Parathyroid adenoma (tissue), 2 donors: ENCODE measurements around the gene DNM3.

ENCODE experiments used
- H2AFZ ChIP-seq: fragments of 300-600 bp; sonication (generic); one replicate; pipeline ENCODE4 v1.7.0; 2017; ENCODE audit warnings: antibody characterized with exemption, mild to moderate bottlenecking
- H3K27ac ChIP-seq: fragments of 300-600 bp; sonication (generic); one replicate; pipeline ENCODE4 v1.7.0; 2017
- H3K27me3 ChIP-seq: fragments of 300-600 bp; sonication (generic); one replicate; pipeline ENCODE4 v1.7.0; 2017; ENCODE audit warnings: low read length; ENCODE audit not compliant: control insufficient read depth, insufficient read depth
- H3K36me3 ChIP-seq: fragments of 300-600 bp; sonication (generic); one replicate; pipeline ENCODE4 v1.7.0; 2017; ENCODE audit warnings: low read length; ENCODE audit not compliant: control insufficient read depth, insufficient read depth
- H3K4me1 ChIP-seq: fragments of 300-600 bp; sonication (generic); one replicate; pipeline ENCODE4 v1.7.0; 2017; ENCODE audit warnings: control low read depth
- H3K4me2 ChIP-seq: fragments of 300-600 bp; sonication (generic); one replicate; pipeline ENCODE4 v1.7.0; 2017; ENCODE audit warnings: low read length
- H3K4me3 ChIP-seq: fragments of 300-600 bp; sonication (generic); one replicate; pipeline ENCODE4 v1.7.0; 2017; ENCODE audit warnings: low read depth, low read length
- H3K79me2 ChIP-seq: fragments of 300-600 bp; sonication (generic); one replicate; pipeline ENCODE4 v1.7.0; 2017; ENCODE audit warnings: control low read depth
- H3K9ac ChIP-seq: fragments of 300-600 bp; sonication (generic); one replicate; pipeline ENCODE4 v1.7.0; 2017; ENCODE audit warnings: mild to moderate bottlenecking
- H3K9me3 ChIP-seq: fragments of 300-600 bp; sonication (generic); one replicate; pipeline ENCODE4 v1.7.0; 2017; ENCODE audit warnings: low read length; ENCODE audit not compliant: control insufficient read depth
- CTCF ChIP-seq: fragments of 300-600 bp; sonication (generic); IDR thresholded peaks from one replicate; pipeline ENCODE4 v1.7.0; 2017; ENCODE audit warnings: antibody characterized with exemption, mild to moderate bottlenecking
- donor health status: primary hyperparathyroidism.

Gene DNM3

DNA sequence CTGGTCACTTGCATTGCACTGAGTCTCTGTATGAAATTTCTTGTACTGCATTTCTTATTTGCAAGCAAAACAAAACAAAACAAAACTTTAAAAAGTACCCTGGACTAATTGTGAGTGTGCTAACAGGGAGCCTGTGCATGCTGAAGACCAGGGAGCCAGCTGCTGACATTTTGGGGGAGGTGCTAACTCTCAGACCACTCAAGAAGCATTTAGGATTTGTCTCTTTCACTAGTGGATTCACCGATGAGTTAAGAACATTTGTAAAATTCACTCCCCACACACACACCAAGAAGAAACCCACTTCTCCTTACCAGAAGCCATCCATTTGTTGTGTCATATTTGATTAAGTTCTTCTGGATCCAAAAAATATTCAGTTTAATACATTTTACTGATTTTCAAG, 483.5 kb downstream of the DNM3 start:
- H3K9me3 ChIP-seq = no peaks in the 10 kb centered on the region
- TF ChIP-seq CTCF = no peak
- no peak overlapping the region for H3K27ac ChIP-seq
- no peak overlapping the region for H3K9ac ChIP-seq
- H3K4me3 ChIP-seq = no peak overlapping the region
- H3K27me3 ChIP-seq = no peaks in the 10 kb centered on the region
- H3K36me3 ChIP-seq = no peaks in the 10 kb centered on the region
- H3K79me2 ChIP-seq = no peaks in the 10 kb centered on the region
- no peak overlapping the region for H2AFZ ChIP-seq
- no peaks in the 10 kb centered on the region for H3K4me1 ChIP-seq
- H3K4me2 ChIP-seq = no peak overlapping the region

- no peak for TF ChIP-seq CTCF
- H3K4me3 ChIP-seq = no peak overlapping the region
- H3K4me1 ChIP-seq = no peaks in the 10 kb centered on the region
- no peaks in the 10 kb centered on the region for H3K36me3 ChIP-seq
- no peaks in the 10 kb centered on the region for H3K79me2 ChIP-seq
- H3K27ac ChIP-seq = no peak overlapping the region
- H3K9ac ChIP-seq = no peak overlapping the region
- no peaks in the 10 kb centered on the region for H3K27me3 ChIP-seq
- no peaks in the 10 kb centered on the region for H3K9me3 ChIP-seq
- no peak overlapping the region for H3K4me2 ChIP-seq
- H2AFZ ChIP-seq = no peak overlapping the region
These were observed 484.2 kb downstream of the DNM3 start for GRCh38 chr1:172325531-172325930.

GRCh38 chr1:172326136-172326535, 484.8 kb downstream of the DNM3 start:
- Histone ChIP-seq H2AFZ (no peak overlapping the region), H3K4me2 (no peak overlapping the region), H3K4me1 (no peaks in the 10 kb centered on the region), H3K4me3 (no peak overlapping the region), H3K79me2 (no peaks in the 10 kb centered on the region), H3K36me3 (no peaks in the 10 kb centered on the region), H3K9ac (no peak overlapping the region), H3K27me3 (no peaks in the 10 kb centered on the region), H3K27ac (no peak overlapping the region), H3K9me3 (no peaks in the 10 kb centered on the region)
- no peak for TF ChIP-seq CTCF

DNA sequence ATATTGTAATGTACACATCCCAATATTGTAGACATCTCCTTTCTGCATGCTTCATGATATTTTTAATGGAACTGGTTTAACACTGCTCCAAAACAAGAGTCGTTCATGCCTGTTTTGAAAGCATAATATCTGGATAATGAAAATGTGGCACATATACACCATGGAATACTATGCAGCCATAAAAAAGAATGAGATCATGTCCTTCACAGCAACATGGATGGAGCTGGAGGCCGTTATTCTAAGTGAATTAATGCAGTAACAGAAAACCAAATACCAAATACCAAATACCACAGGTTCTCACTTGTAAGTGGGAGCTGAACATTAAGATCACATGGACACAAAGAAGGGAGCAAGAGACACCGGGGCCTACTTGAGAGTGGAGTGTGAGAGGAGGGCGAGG, 487.0 kb downstream of the DNM3 start:
- Histone ChIP-seq H3K4me1 (no peaks in the 10 kb centered on the region), H3K4me2 (no peak overlapping the region), H3K27me3 (no peaks in the 10 kb centered on the region), H3K9ac (no peak overlapping the region), H3K36me3 (no peaks in the 10 kb centered on the region), H3K27ac (no peak overlapping the region), H3K9me3 (no peaks in the 10 kb centered on the region), H3K79me2 (no peaks in the 10 kb centered on the region), H2AFZ (no peak overlapping the region), H3K4me3 (no peak overlapping the region)
- TF ChIP-seq CTCF = no peak

DNA sequence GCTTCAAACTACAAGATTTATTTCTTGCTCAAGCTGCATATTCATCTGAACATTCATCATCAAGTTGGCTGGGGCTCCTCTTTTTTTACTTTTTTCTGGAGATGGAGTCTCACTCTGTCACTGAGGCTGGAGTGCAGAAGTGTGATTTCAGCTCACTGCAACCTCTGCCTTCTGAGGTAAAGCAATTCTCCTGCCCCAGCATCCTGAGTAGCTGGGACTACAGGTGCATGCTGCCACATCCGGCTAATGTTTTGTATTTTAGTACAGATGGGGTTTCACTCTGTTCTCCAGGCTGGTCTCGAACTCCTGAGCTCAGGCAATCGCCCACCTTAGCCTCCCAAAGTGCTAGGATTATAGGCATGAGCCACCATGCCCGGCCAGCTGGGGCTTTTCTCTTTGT, 490.9 kb downstream of the DNM3 start:
- H3K79me2 ChIP-seq = no peaks in the 10 kb centered on the region
- no peak for TF ChIP-seq CTCF
- H3K4me2 ChIP-seq = no peak overlapping the region
- no peaks in the 10 kb centered on the region for H3K9me3 ChIP-seq
- H3K4me3 ChIP-seq = no peak overlapping the region
- no peak overlapping the region for H2AFZ ChIP-seq
- no peak overlapping the region for H3K9ac ChIP-seq
- no peaks in the 10 kb centered on the region for H3K4me1 ChIP-seq
- H3K36me3 ChIP-seq = no peaks in the 10 kb centered on the region
- no peak overlapping the region for H3K27ac ChIP-seq
- no peaks in the 10 kb centered on the region for H3K27me3 ChIP-seq
